Central memory CD8-positive, alpha-beta T cell (primary cell): ENCODE data around the gene B3GNT2.

Experiments
- ATAC-seq: fragments of 150-1000 bp; cut with Tn5 transposase; replicated peaks from 2 replicates; pipeline ENCODE4 v1.10.0; 2022; ENCODE audit warnings: mild to moderate bottlenecking, moderate FRiP score, moderate number of reproducible peaks; ENCODE audit not compliant: poor library complexity, severe bottlenecking; ENCODE audit errors: extremely low read depth
- DNase-seq, 2 donors: peaks; one replicate each; pipeline ENCODE4 v3.0.0; 2021; ENCODE audit warnings: low spot score in 2 of 2
- H3K27ac Mint-ChIP-seq: one replicate; pipeline ENCODE4 v1.8.0; 2022; ENCODE audit warnings: low read depth, mild to moderate bottlenecking, moderate library complexity, mixed read lengths
- H3K27me3 Mint-ChIP-seq: one replicate; pipeline ENCODE4 v1.8.0; 2022; ENCODE audit warnings: mixed read lengths
- H3K36me3 Mint-ChIP-seq: one replicate; pipeline ENCODE4 v1.8.0; 2022; ENCODE audit warnings: mild to moderate bottlenecking, moderate library complexity, mixed read lengths; ENCODE audit not compliant: insufficient read depth
- H3K4me1 Mint-ChIP-seq: one replicate; pipeline ENCODE4 v1.8.0; 2022; ENCODE audit warnings: mixed read lengths
- H3K4me3 Mint-ChIP-seq: one replicate; pipeline ENCODE4 v1.8.0; 2022; ENCODE audit warnings: mild to moderate bottlenecking, moderate library complexity, mixed read lengths
- H3K9me3 Mint-ChIP-seq: one replicate; pipeline ENCODE4 v1.8.0; 2022; ENCODE audit warnings: mixed read lengths

Gene B3GNT2

DNA sequence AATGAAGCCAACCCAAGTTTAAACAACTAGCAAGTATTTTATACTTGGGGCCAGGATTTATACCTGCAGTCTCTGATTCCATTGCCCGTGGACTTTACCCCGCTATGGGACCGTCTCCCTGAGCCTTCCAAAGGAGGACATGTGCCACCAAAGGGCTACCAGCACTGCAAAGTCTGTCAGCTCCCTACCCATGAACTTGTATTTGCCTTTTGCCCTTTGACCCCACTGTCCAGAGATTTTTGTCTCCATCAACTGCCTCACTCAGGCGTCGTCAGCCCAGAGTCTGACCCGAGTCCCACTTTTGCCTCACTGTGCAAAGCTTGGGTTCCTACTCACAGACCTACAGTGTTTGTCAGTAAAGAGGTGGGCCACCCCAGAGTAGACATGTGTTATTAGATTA lies 40.6 kb downstream of the B3GNT2 start:
- ATAC-seq (no peak), DNase-seq (no peak)
- Mint-ChIP-seq H3K27ac (no peak overlapping the region), H3K9me3 (no peaks in the 10 kb centered on the region), H3K36me3 (peaks cover 8% of the 10 kb centered on the region), H3K27me3 (no peaks in the 10 kb centered on the region), H3K4me3 (no peak overlapping the region), H3K4me1 (peaks cover 22% of the 10 kb centered on the region)

DNA sequence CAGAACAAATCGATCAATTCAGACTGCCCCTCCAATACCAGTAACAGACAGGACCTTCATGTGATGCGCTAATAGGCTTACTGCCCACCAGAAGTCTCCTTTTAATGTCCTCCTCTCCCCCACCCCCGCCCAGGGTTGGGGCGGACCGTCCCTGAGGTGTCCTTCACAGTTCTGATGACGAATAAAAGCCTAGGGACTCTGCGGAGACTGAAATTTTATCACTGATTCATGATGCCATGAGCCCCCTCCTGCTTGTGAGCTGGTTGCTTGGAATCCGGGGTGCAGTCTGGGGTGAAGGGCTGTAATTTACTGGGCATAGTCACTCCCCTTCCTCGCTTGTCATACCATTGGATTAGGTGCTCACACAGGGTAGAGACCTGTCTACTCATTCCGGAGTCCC lies 42.3 kb downstream of the B3GNT2 start:
- ATAC-seq: no peak
- H3K4me1 Mint-ChIP-seq: peaks cover 12% of the 10 kb centered on the region
- no peak for DNase-seq
- H3K36me3 Mint-ChIP-seq: peaks cover 5% of the 10 kb centered on the region
- H3K27me3 Mint-ChIP-seq: no peaks in the 10 kb centered on the region
- no peaks in the 10 kb centered on the region for H3K9me3 Mint-ChIP-seq
- no peak overlapping the region for H3K27ac Mint-ChIP-seq
- no peak overlapping the region for H3K4me3 Mint-ChIP-seq

- Mint-ChIP-seq H3K4me3 (no peak overlapping the region), H3K9me3 (no peaks in the 10 kb centered on the region), H3K27ac (peak overlapping the region; percentile 16), H3K4me1 (no peaks in the 10 kb centered on the region), H3K36me3 (peaks cover 5% of the 10 kb centered on the region), H3K27me3 (no peaks in the 10 kb centered on the region)
- DNase-seq: no peak
- ATAC-seq: no peak
Measured at GRCh38 chr2:62240546-62240945, 44.6 kb downstream of the B3GNT2 start.

DNA sequence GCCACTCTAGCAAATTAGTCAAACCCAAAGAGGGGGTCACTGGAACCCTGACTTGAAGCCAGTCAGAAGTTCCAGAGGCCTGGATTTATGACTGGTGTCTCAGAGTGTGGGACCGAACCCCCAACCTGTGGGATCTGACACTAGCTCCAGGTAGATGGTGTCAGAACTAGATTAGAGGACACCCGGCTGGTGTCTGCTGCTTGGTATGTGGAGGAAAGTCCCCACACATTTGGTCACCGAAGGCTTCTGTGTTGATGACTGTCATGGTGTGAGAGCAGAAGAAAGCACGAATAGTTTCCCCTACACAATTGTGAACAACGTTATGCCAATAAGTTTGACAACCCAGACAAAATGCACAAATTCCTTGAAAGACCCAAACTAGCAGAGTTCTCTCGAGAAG lies 48.1 kb downstream of the B3GNT2 start:
- no peak for ATAC-seq
- DNase-seq: no peak
- no peaks in the 10 kb centered on the region for H3K9me3 Mint-ChIP-seq
- H3K4me1 Mint-ChIP-seq: no peaks in the 10 kb centered on the region
- H3K4me3 Mint-ChIP-seq: no peak overlapping the region
- peaks cover 8% of the 10 kb centered on the region for H3K36me3 Mint-ChIP-seq
- H3K27ac Mint-ChIP-seq: peak overlapping the region; percentile 38
- no peaks in the 10 kb centered on the region for H3K27me3 Mint-ChIP-seq

DNA sequence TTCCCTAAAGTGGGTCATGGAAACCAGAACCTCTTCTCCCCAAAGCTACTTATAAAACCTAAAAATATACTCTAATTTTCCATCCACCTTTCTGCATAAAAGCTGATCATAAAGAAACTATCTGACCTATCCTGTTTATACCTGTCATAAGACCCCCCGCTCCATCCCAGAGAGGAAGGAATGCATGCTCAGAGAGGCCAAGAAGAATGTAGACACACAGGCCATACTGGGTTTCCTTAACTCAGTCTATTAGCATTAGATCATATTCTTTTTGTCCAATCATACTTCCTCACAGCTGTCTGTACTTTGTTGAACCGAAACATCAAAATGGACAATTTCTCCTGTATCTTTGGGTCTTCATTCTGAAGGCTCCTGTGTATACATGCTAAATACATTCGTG lies 52.3 kb downstream of the B3GNT2 start:
- ATAC-seq (no peak), DNase-seq (no peak)
- Mint-ChIP-seq H3K4me3 (no peak overlapping the region), H3K27ac (no peak overlapping the region), H3K27me3 (no peaks in the 10 kb centered on the region), H3K36me3 (peaks cover 3% of the 10 kb centered on the region), H3K4me1 (no peaks in the 10 kb centered on the region), H3K9me3 (no peaks in the 10 kb centered on the region)

GRCh38 chr2:62250239-62250638 lies 54.3 kb downstream of the B3GNT2 start:
- Mint-ChIP-seq H3K36me3 (peaks cover 3% of the 10 kb centered on the region), H3K27me3 (no peaks in the 10 kb centered on the region), H3K9me3 (no peaks in the 10 kb centered on the region), H3K4me3 (no peak overlapping the region), H3K27ac (no peak overlapping the region), H3K4me1 (no peaks in the 10 kb centered on the region)
- DNase-seq (no peak), ATAC-seq (no peak)

- H3K27ac Mint-ChIP-seq: no peak overlapping the region
- H3K9me3 Mint-ChIP-seq: no peaks in the 10 kb centered on the region
- DNase-seq (no peak), ATAC-seq (no peak)
- no peak overlapping the region for H3K4me3 Mint-ChIP-seq
- no peaks in the 10 kb centered on the region for H3K36me3 Mint-ChIP-seq
- no peaks in the 10 kb centered on the region for H3K27me3 Mint-ChIP-seq
- H3K4me1 Mint-ChIP-seq: no peaks in the 10 kb centered on the region
Measured at GRCh38 chr2:62254424-62255266, 58.7 kb downstream of the B3GNT2 start.

DNA sequence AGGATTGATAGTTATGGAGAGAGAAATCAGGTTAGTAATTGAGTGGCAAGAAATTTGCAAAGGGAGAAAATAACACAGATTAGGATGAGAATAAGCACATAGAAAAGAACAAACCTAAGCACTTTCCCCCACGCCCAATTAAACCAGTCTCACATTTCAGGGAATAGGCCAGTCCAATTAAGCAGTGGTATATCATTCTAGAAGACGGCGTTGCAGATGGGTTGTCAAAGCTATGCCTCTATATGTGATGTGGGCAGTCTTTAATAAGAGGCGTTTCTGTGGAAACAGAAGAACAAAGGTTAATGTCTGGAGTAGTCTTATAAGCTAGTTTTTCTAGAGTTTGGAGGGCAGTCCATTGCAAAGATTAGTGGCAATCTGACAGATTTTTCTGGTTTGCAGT lies 61.6 kb downstream of the B3GNT2 start:
- Mint-ChIP-seq H3K4me1 (no peaks in the 10 kb centered on the region), H3K4me3 (no peak overlapping the region), H3K36me3 (no peaks in the 10 kb centered on the region), H3K27ac (no peak overlapping the region), H3K27me3 (no peaks in the 10 kb centered on the region), H3K9me3 (no peaks in the 10 kb centered on the region)
- ATAC-seq (no peak), DNase-seq (no peak)

DNA sequence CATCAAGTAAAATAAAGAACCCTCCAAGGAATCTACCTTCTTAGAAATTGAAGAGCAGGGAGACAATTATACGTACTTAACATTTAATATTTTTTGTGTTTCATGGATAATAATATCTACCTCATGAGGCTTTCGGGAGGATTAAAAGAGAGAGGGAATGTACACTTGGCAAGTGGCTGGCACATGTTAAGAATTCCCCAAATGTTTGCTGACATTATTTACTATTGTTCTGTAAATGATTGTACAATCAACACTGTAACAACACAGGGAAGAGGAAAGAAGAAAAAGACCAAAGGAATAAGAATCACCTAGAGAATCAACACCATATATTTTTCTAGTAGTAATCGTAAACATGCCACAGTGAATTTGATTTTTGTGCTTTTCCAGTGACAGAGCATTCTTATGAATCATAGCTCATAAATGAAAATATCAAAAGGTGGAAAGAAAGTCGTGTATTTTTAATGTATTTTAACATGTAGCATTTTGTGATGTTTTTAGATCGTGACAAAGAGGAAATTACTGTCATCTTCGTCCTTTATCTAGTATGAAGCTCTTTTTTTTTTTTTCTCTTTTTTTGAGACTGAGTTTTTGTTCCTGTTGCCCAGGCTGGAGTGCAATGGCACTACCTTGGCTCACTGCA lies 67.3 kb downstream of the B3GNT2 start:
- no peaks in the 10 kb centered on the region for H3K36me3 Mint-ChIP-seq
- H3K27me3 Mint-ChIP-seq: no peaks in the 10 kb centered on the region
- no peak overlapping the region for H3K4me3 Mint-ChIP-seq
- H3K4me1 Mint-ChIP-seq: no peaks in the 10 kb centered on the region
- no peak for DNase-seq
- no peak overlapping the region for H3K27ac Mint-ChIP-seq
- H3K9me3 Mint-ChIP-seq: no peaks in the 10 kb centered on the region
- no peak for ATAC-seq

- no peak overlapping the region for H3K4me3 Mint-ChIP-seq
- no peaks in the 10 kb centered on the region for H3K27me3 Mint-ChIP-seq
- no peak for DNase-seq
- peaks cover 2% of the 10 kb centered on the region for H3K36me3 Mint-ChIP-seq
- peaks cover 7% of the 10 kb centered on the region for H3K9me3 Mint-ChIP-seq
- no peak overlapping the region for H3K27ac Mint-ChIP-seq
- no peak for ATAC-seq
- H3K4me1 Mint-ChIP-seq: no peaks in the 10 kb centered on the region
Measured at GRCh38 chr2:62264186-62264585, 68.3 kb downstream of the B3GNT2 start.

DNA sequence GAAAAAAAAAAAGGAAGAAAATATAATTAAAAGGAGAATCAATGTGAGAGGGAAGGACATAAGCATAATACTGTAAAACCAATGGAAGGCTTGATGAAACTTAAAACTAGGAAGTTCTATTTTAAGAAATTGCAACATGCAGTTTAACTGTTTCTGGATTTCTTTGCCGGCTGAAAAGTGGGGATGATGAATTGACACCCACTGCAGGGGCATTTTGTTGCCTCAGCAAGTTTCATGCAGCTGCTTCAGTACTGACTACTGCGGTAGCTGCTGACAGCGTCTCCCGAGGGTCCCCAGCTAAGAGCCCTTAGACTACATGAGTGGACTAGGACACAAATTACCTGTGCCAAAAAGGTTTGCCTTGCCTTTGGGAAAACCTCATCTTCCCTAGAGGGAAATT lies 69.2 kb downstream of the B3GNT2 start:
- no peaks in the 10 kb centered on the region for H3K27me3 Mint-ChIP-seq

DNA sequence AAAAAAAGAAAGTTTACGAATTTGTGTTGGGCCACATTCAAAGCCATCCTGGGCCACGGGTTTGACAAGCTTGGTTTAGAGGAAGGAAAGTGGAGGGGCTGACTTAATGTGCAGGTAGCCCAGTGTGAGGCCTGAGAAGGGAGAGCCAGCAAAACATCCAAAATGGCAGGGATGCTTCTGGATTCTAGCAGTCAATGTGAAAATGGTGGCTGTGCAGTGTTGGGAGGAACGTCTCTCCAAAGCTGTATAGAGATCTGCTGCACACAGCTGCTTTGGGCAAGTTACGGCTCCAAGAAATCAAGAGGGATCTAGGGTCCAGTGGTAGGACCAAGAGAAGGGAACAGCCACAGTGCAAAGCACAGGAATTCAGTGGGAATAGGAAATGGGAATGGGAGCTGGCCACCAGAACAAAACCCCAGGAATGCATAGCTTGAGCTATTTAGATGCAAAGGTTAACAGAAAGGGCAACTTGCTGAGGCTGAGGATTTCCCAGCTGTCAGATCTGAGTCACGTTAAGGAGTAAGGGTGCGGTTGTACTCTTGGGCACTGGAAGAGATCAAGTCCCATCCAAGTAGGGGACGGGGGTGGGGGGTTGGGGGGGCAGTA lies 70.6 kb downstream of the B3GNT2 start:
- ATAC-seq: no peak
- Mint-ChIP-seq H3K4me1 (no peaks in the 10 kb centered on the region), H3K27me3 (no peaks in the 10 kb centered on the region), H3K4me3 (no peak overlapping the region), H3K27ac (peak overlapping the region; percentile 14), H3K9me3 (peaks cover 8% of the 10 kb centered on the region), H3K36me3 (peaks cover 2% of the 10 kb centered on the region)
- DNase-seq: no peak

More for the DNA sequence above, 69.2 kb downstream of the B3GNT2 start:
- no peak overlapping the region for H3K4me3 Mint-ChIP-seq
- peaks cover 2% of the 10 kb centered on the region for H3K36me3 Mint-ChIP-seq
- no peaks in the 10 kb centered on the region for H3K4me1 Mint-ChIP-seq
- no peak for ATAC-seq
- peaks cover 8% of the 10 kb centered on the region for H3K9me3 Mint-ChIP-seq
- no peak for DNase-seq
- H3K27ac Mint-ChIP-seq: peak overlapping the region; percentile 73

DNA sequence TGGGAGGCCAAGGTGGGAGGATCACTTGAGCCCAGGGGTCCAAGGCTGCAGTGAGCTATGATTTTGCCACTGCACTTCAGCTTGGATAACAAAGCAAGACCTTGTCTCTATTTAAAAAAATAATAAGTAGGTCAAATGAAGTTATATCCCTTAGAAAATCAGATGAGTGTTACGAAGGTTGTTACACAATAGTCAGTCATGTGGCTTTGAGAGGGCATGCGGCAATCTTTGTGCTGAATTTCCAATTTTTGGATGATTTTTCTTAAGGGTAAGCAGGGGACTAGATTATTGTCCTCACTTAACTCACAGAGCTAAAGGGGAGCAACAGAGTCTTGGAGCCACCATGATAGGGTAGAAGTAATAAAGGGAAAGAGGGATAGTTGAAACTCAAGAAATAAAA lies 71.8 kb downstream of the B3GNT2 start:
- DNase-seq: no peak

More for the DNA sequence above, 71.8 kb downstream of the B3GNT2 start:
- H3K4me1 Mint-ChIP-seq: no peaks in the 10 kb centered on the region
- peaks cover 2% of the 10 kb centered on the region for H3K36me3 Mint-ChIP-seq
- no peak overlapping the region for H3K27ac Mint-ChIP-seq
- H3K9me3 Mint-ChIP-seq: peaks cover 8% of the 10 kb centered on the region
- no peak overlapping the region for H3K4me3 Mint-ChIP-seq
- no peak for ATAC-seq
- no peaks in the 10 kb centered on the region for H3K27me3 Mint-ChIP-seq
